ENCODE measurements around the gene TSKU. TPM values are rescaled to one million over a fixed set of nuclear protein-coding genes. Genes with fewer than 3 reads are reported as not detected.
"Not testable (repeated sequence)": the region's sequence is repeated elsewhere in the genome, so short reads cannot be mapped to it uniquely, and the experiment has no call there.

TSKU gene
- polyA plus RNA-seq, 4 donors: 21.3 to 34.4 (median 26.7) TPM

- no peak for DNase-seq (ENCODE audit: low read depth in 4 of 4, low spot score in 2 of 4)
Measured at GRCh38 chr11:76787271-76787670, 4.1 kb downstream of the TSKU start.

- no peak for DNase-seq (ENCODE audit: low read depth in 4 of 4, low spot score in 2 of 4)
Measured at GRCh38 chr11:76787911-76788596, 4.9 kb downstream of the TSKU start.

GRCh38 chr11:76788661-76789442 lies 5.7 kb downstream of the TSKU start:
- DNase-seq (ENCODE audit: low read depth in 4 of 4, low spot score in 2 of 4): no peak

GRCh38 chr11:76789443-76789719 lies 6.2 kb downstream of the TSKU start:
- no peak for DNase-seq (ENCODE audit: low read depth in 4 of 4, low spot score in 2 of 4)

- DNase-seq (ENCODE audit: low read depth in 4 of 4, low spot score in 2 of 4): no peak
Measured at GRCh38 chr11:76790251-76790650, 7.1 kb downstream of the TSKU start.

GRCh38 chr11:76791002-76791770 lies 8.0 kb downstream of the TSKU start:
- not testable (repeated sequence) for DNase-seq (ENCODE audit: low read depth in 4 of 4, low spot score in 2 of 4)

- DNase-seq (ENCODE audit: low read depth in 4 of 4, low spot score in 2 of 4): no peak
Measured at GRCh38 chr11:76791861-76792260, 8.7 kb downstream of the TSKU start.

- no peak for DNase-seq (ENCODE audit: low read depth in 4 of 4, low spot score in 2 of 4)
Measured at GRCh38 chr11:76792505-76793264, 9.5 kb downstream of the TSKU start.

- no peak for DNase-seq (ENCODE audit: low read depth in 4 of 4, low spot score in 2 of 4)
Measured at GRCh38 chr11:76793391-76794291, 10.5 kb downstream of the TSKU start.

- no peak for DNase-seq (ENCODE audit: low read depth in 4 of 4, low spot score in 2 of 4)
Measured at GRCh38 chr11:76794371-76795289, 11.5 kb downstream of the TSKU start.

GRCh38 chr11:76795290-76795935 lies 12.3 kb downstream of the TSKU start:
- DNase-seq (ENCODE audit: low read depth in 4 of 4, low spot score in 2 of 4): no peak

GRCh38 chr11:76795936-76796441 lies 12.8 kb downstream of the TSKU start:
- no peak for DNase-seq (ENCODE audit: low read depth in 4 of 4, low spot score in 2 of 4)

- no peak for DNase-seq (ENCODE audit: low read depth in 4 of 4, low spot score in 2 of 4)
Measured at GRCh38 chr11:76796511-76797198, 13.5 kb downstream of the TSKU start.

GRCh38 chr11:76797341-76798201 lies 14.4 kb downstream of the TSKU start:
- DNase-seq (ENCODE audit: low read depth in 4 of 4, low spot score in 2 of 4): no peak

- no peak for DNase-seq (ENCODE audit: low read depth in 4 of 4, low spot score in 2 of 4)
Measured at GRCh38 chr11:76798202-76798581, 15.0 kb downstream of the TSKU start.

GRCh38 chr11:76798671-76799065 lies 15.5 kb downstream of the TSKU start:
- DNase-seq (ENCODE audit: low read depth in 4 of 4, low spot score in 2 of 4): no peak

All from left renal cortex interstitium (tissue), 4 donors.